GM19324 (cell line): ENCODE results near the gene ADAP1.
"Not testable (repeated sequence)": the region's sequence is repeated elsewhere in the genome, so short reads cannot be mapped to it uniquely, and the experiment has no call there.

Source experiments
- ATAC-seq: cut with Tn5 transposase; IDR thresholded peaks from one replicate; pipeline ENCODE4 v1.9.1; 2021; ENCODE audit warnings: mild to moderate bottlenecking, moderate library complexity; ENCODE audit not compliant: unreplicated experiment, low FRiP score

ADAP1 gene

GRCh38 chr7:975702-976473 is 21.4 kb upstream of the ADAP1 start:
- ATAC-seq, result no peak

GRCh38 chr7:974820-975681 is 20.6 kb upstream of the ADAP1 start, which contains the start of gene COX19:
COX19 (minus strand) TSS chr7:975549; CDS start chr7:975509, 40 bp downstream.
- peak; percentile 81 for ATAC-seq

GRCh38 chr7:974172-974571 is 19.7 kb upstream of the ADAP1 start:
- ATAC-seq, result no peak

- no peak for ATAC-seq
Measured at GRCh38 chr7:973312-973711, 18.8 kb upstream of the ADAP1 start.

GRCh38 chr7:972676-973309 is 18.3 kb upstream of the ADAP1 start:
- ATAC-seq, result no peak

- no peak for ATAC-seq
Measured at GRCh38 chr7:972110-972509, 17.6 kb upstream of the ADAP1 start.

GRCh38 chr7:970744-971143 is 16.3 kb upstream of the ADAP1 start:
- no peak for ATAC-seq

- no peak for ATAC-seq
Measured at GRCh38 chr7:969403-969802, 14.9 kb upstream of the ADAP1 start.

- ATAC-seq, result no peak
Measured at GRCh38 chr7:968205-969105, 14.0 kb upstream of the ADAP1 start.

GRCh38 chr7:967361-968082 is 13.0 kb upstream of the ADAP1 start:
- ATAC-seq, result no peak

- no peak for ATAC-seq
Measured at GRCh38 chr7:966291-967069, 12.0 kb upstream of the ADAP1 start.

GRCh38 chr7:964401-965231 is 10.1 kb upstream of the ADAP1 start:
- no peak for ATAC-seq

- no peak for ATAC-seq
Measured at GRCh38 chr7:963236-964078, 9.0 kb upstream of the ADAP1 start.

- ATAC-seq, result no peak
Measured at GRCh38 chr7:962401-963081, 8.1 kb upstream of the ADAP1 start.

GRCh38 chr7:961546-962400 is 7.3 kb upstream of the ADAP1 start:
- ATAC-seq, result no peak

- ATAC-seq, result not testable (repeated sequence)
Measured at GRCh38 chr7:960972-961371, 6.5 kb upstream of the ADAP1 start.
